HCT116 (cell line): ENCODE measurements around the gene SLCO1A2.

Experiments
- EZH2phosphoT487 ChIP-seq: fragments of 200-600 bp; IDR thresholded peaks from 2 replicates; pipeline ENCODE4 v1.6.1; 2018; ENCODE audit warnings: antibody characterized with exemption, borderline replicate concordance
- JUND ChIP-seq: IDR thresholded peaks from 2 replicates; pipeline ENCODE4 v1.6.1; 2012
- YY1 ChIP-seq: IDR thresholded peaks from 2 replicates; pipeline ENCODE4 v1.6.1; 2011; ENCODE audit warnings: low read length, low read depth, moderate library complexity, mild to moderate bottlenecking; ENCODE audit not compliant: insufficient replicate concordance; ENCODE audit errors: extremely low read depth
- ZNF274 ChIP-seq: fragments of 200-500 bp; sonication (Bioruptor generic); IDR thresholded peaks from 2 replicates; pipeline ENCODE4 v1.6.1; 2014; ENCODE audit warnings: mild to moderate bottlenecking, low read depth, low read length, inconsistent platforms

DNA sequence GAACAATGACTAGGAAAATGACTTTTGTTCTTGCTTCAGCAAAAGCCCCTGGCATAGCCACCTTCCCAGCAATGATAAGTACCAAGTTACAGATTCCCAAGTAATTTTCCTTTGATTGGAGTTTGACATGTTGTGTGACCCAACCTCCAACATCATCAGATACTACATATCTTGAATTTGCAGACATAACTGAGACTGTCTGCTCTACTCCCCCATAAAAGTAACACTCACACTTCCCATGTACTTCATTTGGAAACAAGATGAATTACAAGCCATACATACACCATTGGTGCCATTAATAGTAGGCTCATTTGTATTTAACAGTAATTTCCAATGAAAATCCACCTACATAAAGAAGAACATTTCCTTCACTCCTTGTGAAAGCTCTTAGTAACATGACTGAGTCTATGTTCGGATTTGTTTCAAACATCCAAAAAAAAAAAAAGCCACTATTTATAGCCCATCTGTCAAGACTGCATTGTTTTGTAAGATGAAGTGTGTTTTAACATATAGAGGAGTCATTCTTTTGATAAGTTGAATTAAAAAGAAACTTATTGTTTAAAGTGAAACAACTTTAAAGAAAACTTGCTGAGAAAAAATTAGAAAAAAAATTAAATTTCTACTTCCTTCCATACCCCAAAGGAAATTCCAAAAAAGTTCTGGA is 12.0 kb upstream of the SLCO1A2 start:
- TF ChIP-seq EZH2phosphoT487 (no peak), ZNF274 (no peak), YY1 (no peak), JUND (no peak)
